HL-60 (cell line): Measurements from ENCODE around the gene CXXC5.

Experiments
- GABPA ChIP-seq: IDR thresholded peaks from 2 replicates; pipeline ENCODE4 v1.6.1; 2012; ENCODE audit warnings: low read depth
- TF ChIP-seq, protein P1 (sequence below): IDR thresholded peaks from one replicate; pipeline ENCODE4 v1.5.1; 2011; ENCODE audit warnings: low read length, control low read depth, inconsistent platforms; ENCODE audit not compliant: insufficient read depth

DNA sequence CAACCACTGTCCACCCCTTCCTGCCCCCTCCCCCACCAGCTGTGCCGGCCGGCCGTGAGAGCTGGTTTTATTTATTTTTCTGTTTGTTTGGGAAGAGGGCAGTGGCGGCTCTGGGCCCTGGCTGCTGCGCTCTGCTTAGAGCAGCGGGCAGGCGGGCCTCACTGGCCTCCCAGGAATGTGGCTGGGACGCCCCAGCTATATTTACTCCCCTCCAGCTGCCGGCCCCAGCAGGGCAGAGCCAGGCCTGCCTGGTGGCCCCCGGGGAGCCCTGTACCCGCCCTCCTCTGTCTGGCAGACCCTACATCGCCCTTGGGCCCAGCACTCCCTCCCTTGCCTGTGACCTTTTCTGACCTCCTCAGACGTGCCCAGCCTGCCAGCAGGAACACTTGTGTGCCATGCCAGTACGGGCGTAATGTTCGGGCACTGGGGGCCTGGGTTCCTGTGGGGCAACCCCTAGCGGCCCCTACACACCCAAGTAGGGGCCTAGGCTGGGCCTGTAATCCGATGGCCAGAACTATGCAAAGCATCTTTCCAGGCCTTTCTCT lies 7.7 kb downstream of the CXXC5 start:
- TF ChIP-seq, protein P1, sequence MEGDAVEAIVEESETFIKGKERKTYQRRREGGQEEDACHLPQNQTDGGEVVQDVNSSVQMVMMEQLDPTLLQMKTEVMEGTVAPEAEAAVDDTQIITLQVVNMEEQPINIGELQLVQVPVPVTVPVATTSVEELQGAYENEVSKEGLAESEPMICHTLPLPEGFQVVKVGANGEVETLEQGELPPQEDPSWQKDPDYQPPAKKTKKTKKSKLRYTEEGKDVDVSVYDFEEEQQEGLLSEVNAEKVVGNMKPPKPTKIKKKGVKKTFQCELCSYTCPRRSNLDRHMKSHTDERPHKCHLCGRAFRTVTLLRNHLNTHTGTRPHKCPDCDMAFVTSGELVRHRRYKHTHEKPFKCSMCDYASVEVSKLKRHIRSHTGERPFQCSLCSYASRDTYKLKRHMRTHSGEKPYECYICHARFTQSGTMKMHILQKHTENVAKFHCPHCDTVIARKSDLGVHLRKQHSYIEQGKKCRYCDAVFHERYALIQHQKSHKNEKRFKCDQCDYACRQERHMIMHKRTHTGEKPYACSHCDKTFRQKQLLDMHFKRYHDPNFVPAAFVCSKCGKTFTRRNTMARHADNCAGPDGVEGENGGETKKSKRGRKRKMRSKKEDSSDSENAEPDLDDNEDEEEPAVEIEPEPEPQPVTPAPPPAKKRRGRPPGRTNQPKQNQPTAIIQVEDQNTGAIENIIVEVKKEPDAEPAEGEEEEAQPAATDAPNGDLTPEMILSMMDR = no peak
- TF ChIP-seq GABPA = no peak
